RKO (cell line): ENCODE results near the gene SCAF1.

Experiments
- DNase-seq: peaks from one replicate; pipeline ENCODE4 v3.0.0-alpha.2; 2016; ENCODE audit warnings: low spot score

Gene SCAF1

GRCh38 chr19:49687150-49687549, 45.1 kb downstream of the SCAF1 start:
- no peak for DNase-seq

DNA sequence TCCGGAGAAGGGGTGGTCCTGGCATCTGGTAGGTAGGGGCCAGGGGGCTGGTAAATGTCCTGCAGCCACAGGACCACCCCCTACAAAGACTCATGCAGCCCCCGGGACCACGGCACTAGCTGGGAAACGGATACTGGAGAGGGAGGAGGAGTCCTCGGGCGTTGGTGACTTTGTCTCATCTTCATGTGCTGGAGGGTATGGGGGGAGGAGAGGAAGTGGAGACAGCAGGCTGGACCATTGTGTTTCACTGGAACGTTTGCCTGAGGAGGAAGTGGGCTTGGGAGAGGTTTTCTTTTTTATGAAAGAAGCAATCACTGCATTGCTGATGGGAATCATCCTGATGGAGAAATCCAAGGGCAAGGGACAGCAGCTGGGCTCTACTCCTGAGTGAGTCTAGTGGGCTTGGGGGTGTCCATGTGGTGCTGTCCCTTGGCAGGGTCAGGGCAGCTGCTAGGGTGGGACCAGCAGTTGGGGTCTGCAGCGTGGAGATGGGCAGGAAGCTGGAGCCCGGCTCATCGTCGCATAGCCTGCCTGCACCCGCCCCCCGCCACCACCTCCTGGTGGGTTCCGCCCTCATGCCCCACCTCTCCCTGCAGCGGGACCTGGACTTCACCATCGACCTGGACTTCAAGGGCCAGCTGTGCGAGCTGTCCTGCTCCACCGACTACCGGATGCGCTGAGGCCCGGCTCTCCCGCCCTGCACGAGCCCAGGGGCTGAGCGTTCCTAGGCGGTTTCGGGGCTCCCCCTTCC, 45.7 kb downstream of the SCAF1 start:
- no peak for DNase-seq

DNA sequence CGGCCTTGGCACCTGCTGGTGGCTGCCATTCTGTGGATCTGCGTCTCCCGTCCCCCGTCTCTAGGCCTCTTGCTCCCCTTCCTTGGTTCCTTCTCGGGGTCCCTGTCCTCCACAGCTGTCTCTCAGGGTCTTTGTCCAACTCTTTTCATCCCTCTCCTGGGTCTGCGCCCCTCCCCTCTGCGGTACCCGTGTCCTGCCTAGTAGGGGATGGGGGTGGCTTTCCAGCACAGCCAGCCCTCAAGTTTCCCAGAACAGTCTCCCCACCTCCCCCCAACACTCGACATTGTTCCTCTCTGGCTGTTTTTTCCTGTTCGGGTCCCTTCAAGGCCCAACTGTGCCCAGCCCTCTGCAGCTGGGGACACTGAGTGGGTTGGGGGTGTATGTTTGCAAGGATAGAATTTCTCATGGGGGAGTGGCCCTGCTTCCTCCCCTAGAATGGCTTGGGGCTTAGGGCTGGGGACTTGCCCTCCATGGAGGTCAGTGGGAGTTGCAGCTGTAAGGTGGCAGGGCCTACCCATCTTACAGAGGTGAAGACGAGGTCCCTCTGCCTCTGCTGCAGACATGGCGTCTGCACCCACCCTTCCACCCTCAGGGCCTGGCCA, 46.6 kb downstream of the SCAF1 start:
- no peak for DNase-seq

DNA sequence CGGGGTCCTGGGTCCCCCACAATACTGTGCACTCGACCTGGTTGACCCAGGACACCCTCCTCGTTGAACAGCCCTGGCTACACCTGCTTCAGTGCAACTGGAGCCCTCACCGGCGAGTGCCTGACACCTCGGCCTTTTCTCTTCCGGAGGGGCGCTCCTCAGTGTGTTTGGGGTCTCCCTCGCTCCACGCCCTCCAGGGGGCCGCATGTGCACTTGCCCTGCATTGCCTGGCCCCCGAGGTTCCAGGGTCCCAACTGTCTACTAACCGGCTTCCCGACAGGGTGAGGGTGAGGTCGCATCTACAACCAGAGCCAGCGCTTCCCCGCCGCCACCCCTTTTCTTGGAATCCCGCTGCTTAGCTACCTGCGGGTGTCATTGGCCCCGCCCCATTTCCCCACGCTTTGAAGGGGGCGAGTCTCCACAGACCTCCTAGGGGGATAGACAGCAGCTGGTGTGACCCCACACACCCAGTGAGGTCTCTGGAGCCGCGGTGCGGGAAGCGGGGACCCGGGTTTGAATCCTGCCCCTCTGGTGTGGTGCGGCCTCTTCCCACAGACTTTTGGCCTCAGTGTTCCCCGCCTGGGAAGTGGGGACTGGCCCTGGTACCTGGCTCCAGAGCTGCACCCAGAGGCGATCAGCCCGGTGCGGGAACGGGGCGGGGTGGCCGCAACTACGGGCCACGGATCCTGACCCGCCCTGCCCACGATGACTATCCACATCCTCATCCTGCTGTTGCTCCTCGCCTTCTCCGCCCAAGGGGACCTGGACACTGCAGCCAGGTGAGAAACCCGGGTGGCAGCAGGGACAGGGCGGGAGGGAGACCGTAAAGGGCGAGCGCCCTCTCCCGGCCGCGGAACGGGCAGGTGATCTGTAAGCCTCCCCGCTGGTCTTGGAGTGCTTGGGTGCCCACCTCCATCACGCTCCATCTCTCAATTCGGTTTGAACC, 47.4 kb downstream of the SCAF1 start, which contains the start of gene ADM5:
ADM5 (plus strand) TSS at position 462 of the 946 bp plus-strand sequence; CDS start at position 706, 244 bp downstream.
- no peak for DNase-seq

GRCh38 chr19:49690079-49690655, 48.2 kb downstream of the SCAF1 start:
- DNase-seq = no peak

- DNase-seq = no peak
These were observed 48.7 kb downstream of the SCAF1 start, which contains the start of gene CPT1C for GRCh38 chr19:49690656-49691242. Gene CPT1C, plus strand, starts transcription at chr19:49691116. Its CDS starts 1,137 bp downstream, at chr19:49692253.

- no peak for DNase-seq
These were observed 49.5 kb downstream of the SCAF1 start for GRCh38 chr19:49691243-49692146.

GRCh38 chr19:49692147-49692506, 50.1 kb downstream of the SCAF1 start:
- no peak for DNase-seq

DNA sequence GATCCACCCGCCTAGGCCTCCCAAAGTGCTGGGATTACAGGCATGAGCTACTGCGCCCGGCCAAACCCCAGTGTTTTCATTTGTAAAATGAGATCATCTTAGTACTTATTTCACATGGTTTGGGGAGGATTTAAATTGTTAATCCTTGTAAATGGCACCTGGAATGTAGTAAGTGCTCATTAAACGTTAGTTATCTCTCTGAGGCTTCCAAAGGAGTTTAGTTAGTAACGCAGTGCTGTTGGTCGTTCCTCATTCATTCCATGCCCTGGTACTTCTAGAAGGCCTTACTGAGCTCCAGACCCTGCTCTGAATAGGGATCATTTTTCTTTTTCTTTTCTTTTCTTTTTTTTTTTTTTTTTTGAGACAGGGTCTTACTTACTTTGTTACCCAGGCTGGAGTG, 54.1 kb downstream of the SCAF1 start:
- DNase-seq = no peak

DNA sequence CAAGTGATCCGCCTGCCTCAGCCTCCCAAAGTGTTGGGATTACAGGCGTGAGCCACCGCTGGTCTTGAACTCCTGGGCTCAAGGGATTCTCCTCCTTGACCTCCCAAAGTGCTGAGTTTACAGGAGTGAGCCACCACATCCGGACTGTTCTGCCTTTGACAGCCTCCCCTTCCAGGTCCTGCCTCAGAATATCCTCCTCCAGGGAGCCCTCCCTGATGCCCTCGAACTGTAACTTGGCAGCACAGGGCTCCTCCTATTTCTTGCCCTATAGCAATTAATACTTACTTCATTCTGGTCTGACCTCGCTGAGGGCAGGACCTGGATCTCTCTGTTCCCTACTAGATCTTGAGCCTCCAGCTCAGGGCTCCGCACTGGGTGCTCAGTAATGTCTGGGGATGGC, 54.9 kb downstream of the SCAF1 start:
- no peak for DNase-seq

- DNase-seq = no peak
These were observed 57.4 kb downstream of the SCAF1 start for GRCh38 chr19:49699364-49699763.

DNA sequence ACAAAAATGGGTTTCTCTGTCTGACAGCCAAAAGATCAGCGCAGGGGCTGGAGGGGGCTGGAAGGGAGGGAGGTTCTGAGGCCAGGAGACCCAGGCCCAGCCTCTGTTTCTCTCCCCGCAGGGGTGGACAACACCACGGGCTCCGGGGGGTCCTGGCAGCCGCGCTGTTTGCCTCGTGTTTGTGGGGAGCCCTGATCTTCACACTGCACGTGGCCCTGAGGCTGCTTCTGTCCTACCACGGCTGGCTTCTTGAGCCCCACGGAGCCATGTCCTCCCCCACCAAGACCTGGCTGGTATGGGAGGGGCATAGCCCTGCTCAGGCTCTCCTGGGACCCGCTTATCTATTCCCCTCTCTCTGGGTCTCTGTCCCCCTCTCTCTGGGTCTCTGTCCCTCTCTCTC, 58.6 kb downstream of the SCAF1 start:
- DNase-seq = no peak

DNA sequence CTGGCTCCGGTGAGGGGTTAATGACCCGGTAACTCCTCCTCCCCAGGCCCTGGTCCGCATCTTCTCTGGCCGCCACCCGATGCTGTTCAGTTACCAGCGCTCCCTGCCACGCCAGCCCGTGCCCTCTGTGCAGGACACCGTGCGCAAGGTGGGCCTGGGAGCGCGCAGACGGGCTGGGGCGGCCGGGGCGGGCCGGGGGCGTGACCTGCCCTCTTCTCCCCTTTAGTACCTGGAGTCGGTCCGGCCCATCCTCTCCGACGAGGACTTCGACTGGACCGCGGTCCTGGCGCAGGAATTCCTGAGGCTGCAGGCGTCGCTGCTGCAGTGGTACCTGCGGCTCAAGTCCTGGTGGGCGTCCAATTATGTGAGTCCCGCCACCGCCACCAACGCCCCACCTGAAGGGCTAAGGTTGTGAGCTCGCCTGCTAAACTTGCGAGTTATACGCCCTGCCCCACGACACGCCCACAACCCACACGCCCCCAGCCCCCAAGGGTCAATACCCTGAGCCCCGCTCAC, 59.3 kb downstream of the SCAF1 start:
- no peak for DNase-seq

DNA sequence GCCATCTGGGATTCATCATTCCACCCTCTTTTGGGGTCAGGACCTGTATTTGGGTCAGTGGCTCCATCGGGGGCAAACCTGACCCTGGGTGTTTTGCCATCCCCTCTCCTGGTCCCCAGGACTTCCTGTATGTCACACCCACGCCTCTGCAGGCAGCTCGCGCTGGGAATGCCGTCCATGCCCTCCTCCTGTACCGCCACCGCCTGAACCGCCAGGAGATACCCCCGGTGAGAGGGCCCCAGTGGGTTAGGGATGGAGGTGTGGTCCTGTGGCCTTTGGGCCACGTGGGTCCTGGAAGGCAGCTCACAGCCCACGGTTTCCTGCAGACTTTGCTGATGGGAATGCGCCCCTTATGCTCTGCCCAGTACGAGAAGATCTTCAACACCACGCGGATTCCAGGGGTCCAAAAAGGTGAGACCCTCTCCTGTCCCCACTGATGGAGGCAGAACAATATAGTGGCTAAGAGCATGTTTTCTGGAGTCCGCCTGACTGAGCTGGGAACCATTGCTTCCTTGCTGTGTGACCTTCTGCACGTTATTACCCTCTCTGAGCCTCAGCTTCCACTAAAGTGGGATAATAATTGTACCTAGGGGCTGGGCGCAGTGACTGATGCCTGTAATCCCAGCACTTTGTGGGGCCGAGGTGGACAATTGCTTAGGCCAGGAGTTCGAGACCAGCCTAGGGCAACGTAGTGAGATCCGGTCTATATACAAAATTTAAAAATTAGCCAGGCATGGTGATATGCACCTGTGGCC, 63.1 kb downstream of the SCAF1 start:
- DNase-seq = no peak

- DNase-seq = no peak
These were observed 63.9 kb downstream of the SCAF1 start for GRCh38 chr19:49705919-49706318.
